ENCODE results near the gene CCM2. TPM values are rescaled to one million over a fixed set of nuclear protein-coding genes. Genes with fewer than 3 reads are reported as not detected.

The CCM2 gene
- total and polyA plus RNA-seq, 2 of the 8 experiments (the other 6 are each of a cell fraction or from before 2014, with no cell fraction given): 31.6 to 41.2 TPM

DNA sequence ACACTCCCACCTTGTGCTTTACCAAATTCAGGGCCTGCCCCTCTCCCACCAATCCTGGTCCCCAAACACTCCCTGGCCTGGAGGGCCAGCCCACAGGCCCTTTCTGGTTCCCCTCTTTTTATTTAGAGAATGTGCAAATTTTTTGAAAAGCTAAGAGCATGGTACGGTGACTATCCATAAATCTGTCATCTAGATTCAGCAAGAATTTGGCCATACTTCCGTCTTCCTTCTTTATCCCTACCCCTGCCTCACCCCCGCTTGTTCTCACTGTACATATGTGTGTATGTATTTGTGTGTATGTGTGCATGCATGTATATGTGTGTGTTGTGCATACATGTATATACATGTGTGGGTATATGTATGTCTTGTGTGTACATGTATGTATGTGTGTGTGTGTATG, 119.5 kb downstream of the CCM2 start (continued):
- TF ChIP-seq, protein P1, sequence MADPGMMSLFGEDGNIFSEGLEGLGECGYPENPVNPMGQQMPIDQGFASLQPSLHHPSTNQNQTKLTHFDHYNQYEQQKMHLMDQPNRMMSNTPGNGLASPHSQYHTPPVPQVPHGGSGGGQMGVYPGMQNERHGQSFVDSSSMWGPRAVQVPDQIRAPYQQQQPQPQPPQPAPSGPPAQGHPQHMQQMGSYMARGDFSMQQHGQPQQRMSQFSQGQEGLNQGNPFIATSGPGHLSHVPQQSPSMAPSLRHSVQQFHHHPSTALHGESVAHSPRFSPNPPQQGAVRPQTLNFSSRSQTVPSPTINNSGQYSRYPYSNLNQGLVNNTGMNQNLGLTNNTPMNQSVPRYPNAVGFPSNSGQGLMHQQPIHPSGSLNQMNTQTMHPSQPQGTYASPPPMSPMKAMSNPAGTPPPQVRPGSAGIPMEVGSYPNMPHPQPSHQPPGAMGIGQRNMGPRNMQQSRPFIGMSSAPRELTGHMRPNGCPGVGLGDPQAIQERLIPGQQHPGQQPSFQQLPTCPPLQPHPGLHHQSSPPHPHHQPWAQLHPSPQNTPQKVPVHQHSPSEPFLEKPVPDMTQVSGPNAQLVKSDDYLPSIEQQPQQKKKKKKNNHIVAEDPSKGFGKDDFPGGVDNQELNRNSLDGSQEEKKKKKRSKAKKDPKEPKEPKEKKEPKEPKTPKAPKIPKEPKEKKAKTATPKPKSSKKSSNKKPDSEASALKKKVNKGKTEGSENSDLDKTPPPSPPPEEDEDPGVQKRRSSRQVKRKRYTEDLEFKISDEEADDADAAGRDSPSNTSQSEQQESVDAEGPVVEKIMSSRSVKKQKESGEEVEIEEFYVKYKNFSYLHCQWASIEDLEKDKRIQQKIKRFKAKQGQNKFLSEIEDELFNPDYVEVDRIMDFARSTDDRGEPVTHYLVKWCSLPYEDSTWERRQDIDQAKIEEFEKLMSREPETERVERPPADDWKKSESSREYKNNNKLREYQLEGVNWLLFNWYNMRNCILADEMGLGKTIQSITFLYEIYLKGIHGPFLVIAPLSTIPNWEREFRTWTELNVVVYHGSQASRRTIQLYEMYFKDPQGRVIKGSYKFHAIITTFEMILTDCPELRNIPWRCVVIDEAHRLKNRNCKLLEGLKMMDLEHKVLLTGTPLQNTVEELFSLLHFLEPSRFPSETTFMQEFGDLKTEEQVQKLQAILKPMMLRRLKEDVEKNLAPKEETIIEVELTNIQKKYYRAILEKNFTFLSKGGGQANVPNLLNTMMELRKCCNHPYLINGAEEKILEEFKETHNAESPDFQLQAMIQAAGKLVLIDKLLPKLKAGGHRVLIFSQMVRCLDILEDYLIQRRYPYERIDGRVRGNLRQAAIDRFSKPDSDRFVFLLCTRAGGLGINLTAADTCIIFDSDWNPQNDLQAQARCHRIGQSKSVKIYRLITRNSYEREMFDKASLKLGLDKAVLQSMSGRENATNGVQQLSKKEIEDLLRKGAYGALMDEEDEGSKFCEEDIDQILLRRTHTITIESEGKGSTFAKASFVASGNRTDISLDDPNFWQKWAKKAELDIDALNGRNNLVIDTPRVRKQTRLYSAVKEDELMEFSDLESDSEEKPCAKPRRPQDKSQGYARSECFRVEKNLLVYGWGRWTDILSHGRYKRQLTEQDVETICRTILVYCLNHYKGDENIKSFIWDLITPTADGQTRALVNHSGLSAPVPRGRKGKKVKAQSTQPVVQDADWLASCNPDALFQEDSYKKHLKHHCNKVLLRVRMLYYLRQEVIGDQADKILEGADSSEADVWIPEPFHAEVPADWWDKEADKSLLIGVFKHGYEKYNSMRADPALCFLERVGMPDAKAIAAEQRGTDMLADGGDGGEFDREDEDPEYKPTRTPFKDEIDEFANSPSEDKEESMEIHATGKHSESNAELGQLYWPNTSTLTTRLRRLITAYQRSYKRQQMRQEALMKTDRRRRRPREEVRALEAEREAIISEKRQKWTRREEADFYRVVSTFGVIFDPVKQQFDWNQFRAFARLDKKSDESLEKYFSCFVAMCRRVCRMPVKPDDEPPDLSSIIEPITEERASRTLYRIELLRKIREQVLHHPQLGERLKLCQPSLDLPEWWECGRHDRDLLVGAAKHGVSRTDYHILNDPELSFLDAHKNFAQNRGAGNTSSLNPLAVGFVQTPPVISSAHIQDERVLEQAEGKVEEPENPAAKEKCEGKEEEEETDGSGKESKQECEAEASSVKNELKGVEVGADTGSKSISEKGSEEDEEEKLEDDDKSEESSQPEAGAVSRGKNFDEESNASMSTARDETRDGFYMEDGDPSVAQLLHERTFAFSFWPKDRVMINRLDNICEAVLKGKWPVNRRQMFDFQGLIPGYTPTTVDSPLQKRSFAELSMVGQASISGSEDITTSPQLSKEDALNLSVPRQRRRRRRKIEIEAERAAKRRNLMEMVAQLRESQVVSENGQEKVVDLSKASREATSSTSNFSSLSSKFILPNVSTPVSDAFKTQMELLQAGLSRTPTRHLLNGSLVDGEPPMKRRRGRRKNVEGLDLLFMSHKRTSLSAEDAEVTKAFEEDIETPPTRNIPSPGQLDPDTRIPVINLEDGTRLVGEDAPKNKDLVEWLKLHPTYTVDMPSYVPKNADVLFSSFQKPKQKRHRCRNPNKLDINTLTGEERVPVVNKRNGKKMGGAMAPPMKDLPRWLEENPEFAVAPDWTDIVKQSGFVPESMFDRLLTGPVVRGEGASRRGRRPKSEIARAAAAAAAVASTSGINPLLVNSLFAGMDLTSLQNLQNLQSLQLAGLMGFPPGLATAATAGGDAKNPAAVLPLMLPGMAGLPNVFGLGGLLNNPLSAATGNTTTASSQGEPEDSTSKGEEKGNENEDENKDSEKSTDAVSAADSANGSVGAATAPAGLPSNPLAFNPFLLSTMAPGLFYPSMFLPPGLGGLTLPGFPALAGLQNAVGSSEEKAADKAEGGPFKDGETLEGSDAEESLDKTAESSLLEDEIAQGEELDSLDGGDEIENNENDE (IDR thresholded peaks at IDR 0.05; ENCODE audit: insufficient replicate concordance, low read length): no peak
- TF ChIP-seq YY1 (IDR thresholded peaks at IDR 0.05; ENCODE audit: low read depth, low read length): no peak

All from H1 (cell line).